PFSK-1 (cell line): ENCODE results near the gene NUTF2. TPM values are rescaled to one million over a fixed set of nuclear protein-coding genes. Genes with fewer than 3 reads are reported as not detected.
A peak's percentile ranks its signal among the peaks of the same experiment; 100 is the strongest.

Experiments
- FOXP2 ChIP-seq: optimal IDR thresholded peaks from 2 replicates; pipeline ENCODE3; 2011; ENCODE audit warnings: borderline replicate concordance, control low read depth, inconsistent platforms; ENCODE audit not compliant: insufficient read depth; ENCODE audit errors: extremely low read length, extremely low read depth
- POLR2AphosphoS5 ChIP-seq: IDR thresholded peaks from 2 replicates; pipeline ENCODE4 v1.6.1; 2012; ENCODE audit warnings: low read depth, mild to moderate bottlenecking, control low read depth, low read length, moderate library complexity
- REST ChIP-seq, 2 experiments: IDR thresholded peaks; 2 replicates each; pipeline versions ENCODE4 v1.6.1 to v1.8.0; 2011 to 2012; ENCODE audit warnings: low read depth in 2 of 2, low read length in 2 of 2, control low read depth in 1 of 2, inconsistent platforms in 1 of 2, mild to moderate bottlenecking in 1 of 2, moderate library complexity in 1 of 2; ENCODE audit not compliant: insufficient read depth in 1 of 2
- SIN3A ChIP-seq: IDR thresholded peaks from 2 replicates; pipeline ENCODE4 v1.6.1; 2012; ENCODE audit warnings: mild to moderate bottlenecking, low read length, moderate library complexity, borderline replicate concordance; ENCODE audit not compliant: insufficient read depth
- TAF1 ChIP-seq: IDR thresholded peaks from 2 replicates; pipeline ENCODE4 v1.6.1; 2012; ENCODE audit warnings: low read length, control low read depth, borderline replicate concordance; ENCODE audit not compliant: insufficient read depth
- polyA plus RNA-seq: library from polyadenylated mRNA; unstranded; fragments of >200 nt; gene quantifications from one replicate; pipeline ENCODE4 v1.2.1, GENCODE V29; 2012; ENCODE audit warnings: low read depth, missing spikeins; ENCODE audit not compliant: insufficient read length

NUTF2 gene
- 126 TPM for polyA plus RNA-seq

- TF ChIP-seq POLR2AphosphoS5, result peak; percentile 58
- peak; percentile 28; the same call in 1 of the 2 replicates for TF ChIP-seq SIN3A
- TF ChIP-seq REST (IDR thresholded peaks at IDR 0.05; ENCODE audit: insufficient read depth in 1 of 2, low read depth in 2 of 2, low read length in 2 of 2), result no peak
- TF ChIP-seq FOXP2, result peak; percentile 35
- TF ChIP-seq TAF1, result 0 out of 2 replicates have a peak, but pooled peaks have one; percentile 34
These were observed at the start of gene NUTF2 for GRCh38 chr16:67846320-67847063. Gene NUTF2, plus strand, starts transcription at chr16:67846933. Its CDS starts 18,198 bp downstream, at chr16:67865131.

GRCh38 chr16:67800338-67800926 is 46.3 kb upstream of the NUTF2 start:
- TF ChIP-seq SIN3A, result no peak
- TF ChIP-seq REST (IDR thresholded peaks at IDR 0.05; ENCODE audit: insufficient read depth in 1 of 2, low read depth in 2 of 2, low read length in 2 of 2), result no peak
- no peak for TF ChIP-seq FOXP2
- no peak for TF ChIP-seq POLR2AphosphoS5
- no peak for TF ChIP-seq TAF1

GRCh38 chr16:67801241-67801640 is 45.5 kb upstream of the NUTF2 start:
- TF ChIP-seq SIN3A (no peak), POLR2AphosphoS5 (no peak), REST (IDR thresholded peaks at IDR 0.05; ENCODE audit: insufficient read depth in 1 of 2, low read depth in 2 of 2, low read length in 2 of 2) (no peak), FOXP2 (no peak), TAF1 (no peak)

- no peak for TF ChIP-seq POLR2AphosphoS5
- no peak for TF ChIP-seq FOXP2
- TF ChIP-seq TAF1, result no peak
- TF ChIP-seq SIN3A, result no peak
- TF ChIP-seq REST (IDR thresholded peaks at IDR 0.05; ENCODE audit: insufficient read depth in 1 of 2, low read depth in 2 of 2, low read length in 2 of 2), result no peak
These were observed 44.9 kb upstream of the NUTF2 start for GRCh38 chr16:67801883-67802282.
